Muscle of leg (tissue), 11 donors: ENCODE results near the gene ZFC3H1. TPM values are rescaled to one million over a fixed set of nuclear protein-coding genes. Genes with fewer than 3 reads are reported as not detected.

ENCODE experiments used
- DNase-seq: peaks from one replicate; pipeline ENCODE4 v3.0.0; 2013
- H3K27ac ChIP-seq: one replicate; pipeline ENCODE4 v1.5.1; 2013; ENCODE audit warnings: mild to moderate bottlenecking, low read length, control low read depth
- H3K27me3 ChIP-seq: one replicate; pipeline ENCODE4 v1.6.1; 2013; ENCODE audit warnings: low read length; ENCODE audit not compliant: control insufficient read depth, insufficient read depth
- H3K36me3 ChIP-seq: one replicate; pipeline ENCODE4 v1.6.1; 2013; ENCODE audit warnings: low read length; ENCODE audit not compliant: control insufficient read depth, insufficient read depth
- H3K4me1 ChIP-seq: one replicate; pipeline ENCODE4 v1.6.1; 2013; ENCODE audit warnings: low read length; ENCODE audit not compliant: control insufficient read depth, insufficient read depth
- H3K4me3 ChIP-seq: one replicate; pipeline ENCODE4 v1.5.1; 2013; ENCODE audit warnings: low read length, control low read depth
- H3K9me3 ChIP-seq: replicated peaks from 2 replicates; pipeline ENCODE4 v1.6.1; 2013; ENCODE audit warnings: low read depth, low read length; ENCODE audit not compliant: control insufficient read depth
- WGBS: methylation state at CpG from one replicate; pipeline ENCODE4 v1.1.5; 2013; ENCODE audit warnings: missing lambda C conversion rate; ENCODE audit not compliant: insufficient coverage; 5-methylcytosine and 5-hydroxymethylcytosine counted together
- polyA plus RNA-seq, 8 donors: library from polyadenylated mRNA; unstranded; fragments of 120-200 nt; gene quantifications; one replicate each; pipeline versions ENCODE4 v1.2.1 to v1.2.3, GENCODE V29; 2013; ENCODE audit warnings: inconsistent platforms in 1 of 8, low replicate concordance in 1 of 8; ENCODE audit not compliant: insufficient read length in 8 of 8, insufficient read depth in 1 of 8
- total RNA-seq: library from RNA; stranded (reverse); fragments of 120-200 nt; gene quantifications from one replicate; pipeline ENCODE4 v1.2.4, GENCODE V29; 2013

The ZFC3H1 gene
- total and polyA plus RNA-seq, 9 donors, result 25.5 to 44.3 (median 32.7) TPM

DNA sequence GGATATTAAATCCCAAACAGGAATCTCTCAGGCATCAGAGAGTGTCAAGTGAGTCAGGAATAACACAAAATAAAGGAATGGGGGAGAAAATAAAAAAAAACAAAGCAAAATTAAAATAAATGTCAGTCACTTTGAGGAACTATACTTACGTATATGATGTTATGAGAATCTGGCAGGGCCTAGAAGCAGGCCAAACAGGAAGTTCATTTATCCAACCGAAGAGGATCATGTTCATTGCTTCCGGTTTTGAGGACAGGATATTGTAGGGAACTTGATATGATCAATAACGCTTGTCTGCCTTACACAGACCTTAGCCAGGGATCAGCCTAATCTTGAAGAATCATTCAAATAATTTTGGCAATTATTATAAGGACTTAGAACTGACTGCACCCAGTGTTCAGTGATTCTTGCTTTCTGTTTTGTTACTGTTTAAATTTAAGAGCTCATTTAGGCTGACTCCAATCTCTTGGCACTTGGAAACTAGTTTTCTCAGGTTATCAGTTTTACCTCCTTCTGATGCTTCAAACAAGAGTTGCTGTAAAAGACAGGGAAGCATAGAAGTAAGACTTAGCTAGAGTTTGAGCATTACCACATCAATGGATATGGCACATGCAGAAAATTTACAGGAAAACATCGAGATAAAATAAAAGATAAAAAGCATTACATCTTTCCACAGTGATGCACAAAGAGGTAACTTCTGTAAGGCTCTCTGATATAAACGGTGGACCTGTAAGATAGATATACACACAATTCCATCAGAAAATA, 53.4 kb downstream of the ZFC3H1 start:
- Histone ChIP-seq H3K27ac (no peak overlapping the region), H3K9me3 (no peaks in the 10 kb centered on the region), H3K4me1 (no peaks in the 10 kb centered on the region), H3K36me3 (peaks cover 27% of the 10 kb centered on the region), H3K27me3 (no peaks in the 10 kb centered on the region), H3K4me3 (no peak overlapping the region)
- WGBS, result 67% methylated on average over 1 of the region's 6 CpGs
- DNase-seq, result no peak

DNA sequence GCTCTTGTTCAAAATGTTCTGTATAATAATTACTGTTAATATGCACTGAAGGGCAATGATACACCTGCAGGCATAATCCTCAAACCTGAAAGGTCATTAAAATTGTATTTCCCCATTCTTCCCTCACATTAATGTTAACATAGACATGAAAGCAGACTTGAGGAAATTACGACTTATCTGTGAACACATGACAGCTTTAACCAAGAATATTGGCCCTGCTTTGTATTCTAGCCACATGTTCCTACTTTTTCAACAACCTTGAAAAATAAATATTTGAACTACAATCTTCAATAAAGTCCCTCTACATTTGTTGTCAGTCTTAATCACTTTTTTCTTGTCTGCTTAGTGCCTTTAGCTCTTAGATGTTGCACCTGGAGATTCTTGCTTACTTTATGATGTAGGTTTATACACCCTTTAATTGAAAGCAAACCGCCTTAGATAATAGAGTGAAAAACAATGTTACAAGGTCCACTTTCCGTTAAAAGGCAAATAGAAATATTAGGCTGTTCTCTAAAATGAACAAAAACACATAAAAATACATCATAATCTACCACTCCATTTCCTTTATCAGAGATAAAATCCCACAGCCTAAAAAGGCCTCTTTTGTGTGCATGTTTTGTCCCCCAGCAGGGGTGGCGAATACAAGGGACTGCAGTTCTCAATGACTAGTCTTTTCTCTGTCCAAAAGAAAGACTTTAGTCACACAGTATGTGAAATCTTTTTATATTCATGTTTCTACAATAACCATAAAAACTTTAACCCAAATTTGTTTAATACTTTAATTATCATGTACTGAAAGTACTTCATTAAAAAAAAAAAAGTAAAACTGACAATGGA, 55.9 kb downstream of the ZFC3H1 start:
- no peak overlapping the region for H3K27ac ChIP-seq
- no peak for DNase-seq
- no peaks in the 10 kb centered on the region for H3K9me3 ChIP-seq
- H3K27me3 ChIP-seq, result no peaks in the 10 kb centered on the region
- H3K36me3 ChIP-seq, result peaks cover 18% of the 10 kb centered on the region
- 100% methylated on average over 1 of the region's 4 CpGs for WGBS
- no peak overlapping the region for H3K4me3 ChIP-seq
- H3K4me1 ChIP-seq, result no peaks in the 10 kb centered on the region

DNA sequence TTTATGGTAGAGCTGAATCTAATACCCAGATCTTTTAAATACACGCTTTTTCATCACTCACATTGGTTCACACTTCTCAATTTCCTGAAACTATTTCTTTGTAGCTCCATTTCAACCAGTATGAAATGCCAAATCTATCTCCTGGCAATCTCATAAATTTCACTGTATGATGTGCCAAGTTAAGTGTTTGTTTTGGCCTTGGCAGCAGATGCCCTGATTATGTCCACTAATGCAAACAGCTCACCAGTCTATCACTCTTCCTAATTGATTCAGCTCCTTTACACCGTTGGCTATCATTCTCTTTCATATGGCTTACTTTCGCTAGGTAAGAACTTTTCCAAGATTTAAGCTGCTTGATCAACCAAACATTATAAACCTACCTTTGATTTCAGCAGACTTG, 58.6 kb downstream of the ZFC3H1 start:
- Histone ChIP-seq H3K9me3 (no peaks in the 10 kb centered on the region), H3K36me3 (peaks cover 10% of the 10 kb centered on the region), H3K27me3 (no peaks in the 10 kb centered on the region), H3K27ac (no peak overlapping the region), H3K4me3 (no peak overlapping the region), H3K4me1 (no peaks in the 10 kb centered on the region)
- DNase-seq, result no peak
- no CpG with 5 or more reads among the region's 3 CpGs for WGBS

DNA sequence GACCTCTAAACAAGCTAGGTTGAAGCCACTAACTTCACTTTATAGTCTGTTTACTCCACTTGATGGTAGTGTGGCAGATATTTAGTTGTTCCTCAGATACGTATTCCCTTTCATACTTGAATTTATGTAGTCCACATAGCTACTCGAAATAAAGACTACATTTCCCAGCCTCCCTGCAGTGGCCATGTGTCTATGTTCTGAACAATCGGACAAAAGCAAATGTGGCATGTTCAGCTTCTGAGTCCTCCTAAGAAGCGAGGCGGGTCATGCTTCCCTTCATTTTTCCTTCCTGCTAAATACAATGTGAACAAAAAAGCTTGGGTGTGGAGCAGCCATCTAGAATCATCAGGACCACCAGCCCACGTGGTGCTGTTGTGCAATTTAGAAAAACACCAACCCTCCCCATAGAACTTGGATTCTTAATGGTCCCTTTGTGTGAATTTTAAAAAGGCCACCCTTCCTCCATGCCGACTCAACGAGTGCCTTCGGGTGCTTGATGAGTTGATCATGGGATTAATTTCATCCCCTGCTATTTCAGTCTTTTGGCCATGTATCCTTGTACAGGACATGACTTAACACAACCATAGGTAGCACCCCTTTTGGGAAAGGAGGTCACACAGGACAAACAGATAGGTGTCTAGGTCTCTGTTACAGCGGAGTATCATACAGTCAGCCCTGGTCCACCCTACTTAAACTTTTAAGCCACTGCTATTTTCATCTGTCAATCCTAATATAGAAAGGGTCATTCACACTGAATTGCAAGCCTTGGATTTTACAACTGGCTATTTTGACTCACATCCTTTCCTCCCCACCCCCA, 60.7 kb downstream of the ZFC3H1 start:
- H3K9me3 ChIP-seq, result no peaks in the 10 kb centered on the region
- 81% methylated on average over 5 of the region's 10 CpGs for WGBS
- no peak for DNase-seq
- no peaks in the 10 kb centered on the region for H3K27me3 ChIP-seq
- H3K27ac ChIP-seq, result no peak overlapping the region
- H3K4me1 ChIP-seq, result no peaks in the 10 kb centered on the region
- no peaks in the 10 kb centered on the region for H3K36me3 ChIP-seq
- no peak overlapping the region for H3K4me3 ChIP-seq

DNA sequence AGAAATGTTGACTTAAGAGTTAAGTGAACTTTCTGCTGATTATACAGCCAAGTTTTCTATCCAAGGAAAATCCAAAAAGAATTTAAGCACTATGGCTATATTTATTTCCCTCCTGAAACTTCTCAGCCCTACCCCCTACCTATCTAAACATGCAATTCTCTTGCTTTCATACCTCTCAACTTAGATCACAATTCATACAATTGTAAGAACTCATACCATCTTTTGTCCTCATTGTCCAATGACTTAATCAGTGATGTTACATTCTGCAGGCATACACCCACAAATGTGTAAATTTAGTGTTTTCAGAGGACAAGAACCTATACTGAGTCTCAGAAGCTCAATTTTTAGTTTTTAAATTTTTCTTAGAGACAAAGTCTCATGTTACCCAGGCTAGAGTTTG, 62.1 kb downstream of the ZFC3H1 start:
- Histone ChIP-seq H3K4me3 (no peak overlapping the region), H3K27me3 (no peaks in the 10 kb centered on the region), H3K27ac (no peak overlapping the region), H3K36me3 (no peaks in the 10 kb centered on the region), H3K4me1 (no peaks in the 10 kb centered on the region), H3K9me3 (no peaks in the 10 kb centered on the region)
- DNase-seq, result no peak

DNA sequence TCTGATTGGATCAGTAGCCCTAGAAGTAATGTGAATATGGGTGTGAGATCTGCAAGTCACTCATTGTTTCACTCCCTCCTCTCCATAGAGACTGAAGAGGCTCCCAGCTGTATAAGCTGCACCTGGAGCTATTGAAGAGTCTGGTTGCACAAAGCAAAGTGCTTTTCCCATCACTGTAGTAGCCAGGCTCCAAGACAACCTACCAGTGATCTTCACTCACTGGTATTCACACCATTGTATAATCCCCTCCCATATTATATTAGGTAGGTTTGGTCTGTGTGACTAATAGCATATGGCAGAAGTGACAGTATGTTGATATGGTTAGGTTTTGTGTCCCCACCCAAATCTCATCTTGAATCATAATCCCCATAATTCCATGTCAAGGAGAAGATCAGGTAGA, 64.4 kb downstream of the ZFC3H1 start:
- no peaks in the 10 kb centered on the region for H3K9me3 ChIP-seq
- no peaks in the 10 kb centered on the region for H3K36me3 ChIP-seq
- DNase-seq, result no peak
- no peak overlapping the region for H3K4me3 ChIP-seq
- no peak overlapping the region for H3K27ac ChIP-seq
- H3K27me3 ChIP-seq, result no peaks in the 10 kb centered on the region
- H3K4me1 ChIP-seq, result no peaks in the 10 kb centered on the region

DNA sequence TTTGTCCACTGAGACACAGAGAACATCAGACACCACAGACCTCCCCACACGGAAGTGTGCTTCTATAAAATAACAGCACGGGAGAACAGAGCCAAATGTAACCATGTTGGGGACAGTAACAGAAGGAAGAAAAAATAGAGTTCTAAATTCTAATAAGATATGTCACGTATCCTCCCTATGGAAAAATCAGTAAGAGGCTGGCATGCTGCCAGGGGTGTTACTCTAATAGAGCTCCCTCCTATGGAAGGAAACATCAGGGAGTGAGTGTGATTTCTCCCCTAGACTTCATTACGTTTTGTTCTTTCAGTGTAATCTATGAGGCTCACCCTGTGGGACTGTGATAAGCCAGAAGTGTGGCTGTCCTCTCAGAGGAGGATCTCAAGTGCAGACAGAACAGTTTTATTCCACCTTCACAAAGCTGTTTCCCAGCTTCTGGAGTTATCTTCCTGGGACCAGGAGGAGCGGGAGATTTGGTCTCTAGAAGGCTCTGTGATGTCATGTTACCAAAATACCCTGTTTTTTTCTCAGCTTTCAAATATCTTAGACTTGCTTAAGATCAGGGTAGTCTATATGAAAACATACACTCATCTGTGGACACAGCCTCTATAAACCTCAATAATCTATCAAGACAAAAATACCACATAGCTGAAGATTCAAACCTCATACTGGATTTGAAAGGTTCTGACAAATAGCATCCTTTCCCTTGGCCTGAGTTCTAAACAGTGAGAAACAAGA, 69.3 kb downstream of the ZFC3H1 start:
- H3K4me1 ChIP-seq, result no peaks in the 10 kb centered on the region
- H3K27me3 ChIP-seq, result no peaks in the 10 kb centered on the region
- peak; percentile 36 for DNase-seq
- no peak overlapping the region for H3K4me3 ChIP-seq
- H3K27ac ChIP-seq, result no peak overlapping the region
- H3K36me3 ChIP-seq, result no peaks in the 10 kb centered on the region
- WGBS, result no CpG with 5 or more reads among the region's 5 CpGs
- H3K9me3 ChIP-seq, result no peaks in the 10 kb centered on the region

DNA sequence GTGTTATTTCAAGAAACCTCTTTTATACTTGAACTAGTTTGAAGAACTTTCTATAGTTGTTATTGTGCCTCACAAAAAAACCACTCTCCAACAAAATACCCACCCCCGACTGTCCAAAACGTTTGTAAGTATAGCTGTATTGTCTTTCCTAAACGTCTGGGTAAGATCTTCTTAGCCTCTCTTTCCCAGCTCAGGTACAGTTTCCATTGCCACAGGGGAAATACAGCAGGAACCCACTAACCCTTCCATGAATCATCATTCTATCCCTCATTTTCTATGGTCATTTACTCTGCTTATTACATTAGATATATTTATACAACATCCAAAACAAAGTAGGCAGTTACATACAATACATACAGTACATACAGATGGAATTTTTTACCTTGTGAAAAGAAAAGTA, 70.8 kb downstream of the ZFC3H1 start:
- H3K27ac ChIP-seq, result no peak overlapping the region
- no peaks in the 10 kb centered on the region for H3K9me3 ChIP-seq
- DNase-seq, result no peak
- H3K4me3 ChIP-seq, result no peak overlapping the region
- H3K36me3 ChIP-seq, result no peaks in the 10 kb centered on the region
- H3K27me3 ChIP-seq, result no peaks in the 10 kb centered on the region
- WGBS, result 49% methylated on average over 2 of the region's 3 CpGs
- no peaks in the 10 kb centered on the region for H3K4me1 ChIP-seq

DNA sequence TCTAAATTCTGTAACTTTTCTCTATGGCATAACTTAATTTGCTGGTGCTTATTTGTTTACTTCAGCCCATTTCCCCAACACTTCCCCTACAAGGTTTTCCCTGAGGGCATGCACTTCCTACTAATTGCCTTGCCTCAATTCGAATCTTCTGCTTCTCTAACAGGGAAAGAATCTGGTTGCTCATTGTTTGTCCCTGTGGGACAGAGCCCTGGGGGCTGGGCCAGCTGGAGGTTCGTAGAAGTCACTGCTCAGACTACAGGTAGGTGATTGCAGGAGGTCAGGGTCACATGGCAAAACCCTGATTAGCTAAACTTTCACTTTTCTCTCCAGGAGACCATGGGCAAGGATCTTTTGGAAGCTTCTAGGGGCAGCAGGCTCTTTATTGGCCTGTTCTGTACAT, 72.0 kb downstream of the ZFC3H1 start:
- 80% methylated on average over 1 of the region's 2 CpGs for WGBS
- no peaks in the 10 kb centered on the region for H3K36me3 ChIP-seq
- no peaks in the 10 kb centered on the region for H3K27me3 ChIP-seq
- no peak for DNase-seq
- H3K4me3 ChIP-seq, result no peak overlapping the region
- H3K9me3 ChIP-seq, result no peaks in the 10 kb centered on the region
- H3K27ac ChIP-seq, result no peak overlapping the region
- no peaks in the 10 kb centered on the region for H3K4me1 ChIP-seq
